Loucy (cell line): ENCODE results near the gene TMEM247.

Experiments used
- EZH2phosphoT487 ChIP-seq: fragments of 200-600 bp; IDR thresholded peaks from 2 replicates; pipeline ENCODE4 v1.6.1; 2018; ENCODE audit warnings: antibody characterized with exemption, mild to moderate bottlenecking, moderate library complexity, borderline replicate concordance
- TF ChIP-seq, protein P1 (sequence below): fragments of 200-600 bp; sonication (generic); conservative IDR thresholded peaks from 2 replicates; pipeline ENCODE4 v1.5.1; 2014; ENCODE audit warnings: mild to moderate bottlenecking, antibody characterized with exemption, low read length

DNA sequence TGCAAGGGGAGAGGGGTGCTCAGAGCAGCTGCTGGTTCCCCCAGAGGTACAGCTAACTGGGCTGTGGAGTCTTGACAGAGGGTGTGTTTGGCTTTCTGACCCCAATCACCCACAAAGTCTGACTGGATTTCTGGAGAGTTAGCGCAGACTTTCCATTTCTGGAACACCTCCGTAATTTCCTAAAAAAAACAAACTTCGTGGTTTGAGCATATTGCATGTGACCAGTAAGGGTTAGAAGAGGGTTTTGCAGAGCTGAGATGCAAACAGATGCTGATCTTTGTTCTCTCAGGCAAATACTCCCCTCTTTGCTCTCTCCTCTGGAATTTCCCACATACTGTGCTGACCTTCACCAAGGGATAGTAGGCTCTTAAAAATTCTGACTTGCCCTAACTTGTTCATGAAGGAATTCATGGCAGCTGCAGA, 44.5 kb upstream of the TMEM247 start:
- TF ChIP-seq, protein P1, sequence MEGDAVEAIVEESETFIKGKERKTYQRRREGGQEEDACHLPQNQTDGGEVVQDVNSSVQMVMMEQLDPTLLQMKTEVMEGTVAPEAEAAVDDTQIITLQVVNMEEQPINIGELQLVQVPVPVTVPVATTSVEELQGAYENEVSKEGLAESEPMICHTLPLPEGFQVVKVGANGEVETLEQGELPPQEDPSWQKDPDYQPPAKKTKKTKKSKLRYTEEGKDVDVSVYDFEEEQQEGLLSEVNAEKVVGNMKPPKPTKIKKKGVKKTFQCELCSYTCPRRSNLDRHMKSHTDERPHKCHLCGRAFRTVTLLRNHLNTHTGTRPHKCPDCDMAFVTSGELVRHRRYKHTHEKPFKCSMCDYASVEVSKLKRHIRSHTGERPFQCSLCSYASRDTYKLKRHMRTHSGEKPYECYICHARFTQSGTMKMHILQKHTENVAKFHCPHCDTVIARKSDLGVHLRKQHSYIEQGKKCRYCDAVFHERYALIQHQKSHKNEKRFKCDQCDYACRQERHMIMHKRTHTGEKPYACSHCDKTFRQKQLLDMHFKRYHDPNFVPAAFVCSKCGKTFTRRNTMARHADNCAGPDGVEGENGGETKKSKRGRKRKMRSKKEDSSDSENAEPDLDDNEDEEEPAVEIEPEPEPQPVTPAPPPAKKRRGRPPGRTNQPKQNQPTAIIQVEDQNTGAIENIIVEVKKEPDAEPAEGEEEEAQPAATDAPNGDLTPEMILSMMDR = no peak
- no peak for TF ChIP-seq EZH2phosphoT487
